NT2/D1 (cell line): ENCODE results near the gene EXOC6.

Source experiments
- SUZ12 ChIP-seq: IDR thresholded peaks from 2 replicates; pipeline ENCODE4 v1.6.1; 2011; ENCODE audit not compliant: insufficient read length, insufficient read depth; ENCODE audit errors: extremely low read depth
- YY1 ChIP-seq: IDR thresholded peaks from 2 replicates; pipeline ENCODE4 v1.6.1; 2011; ENCODE audit not compliant: insufficient read length, insufficient read depth
- ZNF274 ChIP-seq: IDR thresholded peaks from 2 replicates; pipeline ENCODE4 v1.6.1; 2011; ENCODE audit warnings: mild to moderate bottlenecking, low read depth, low read length

DNA sequence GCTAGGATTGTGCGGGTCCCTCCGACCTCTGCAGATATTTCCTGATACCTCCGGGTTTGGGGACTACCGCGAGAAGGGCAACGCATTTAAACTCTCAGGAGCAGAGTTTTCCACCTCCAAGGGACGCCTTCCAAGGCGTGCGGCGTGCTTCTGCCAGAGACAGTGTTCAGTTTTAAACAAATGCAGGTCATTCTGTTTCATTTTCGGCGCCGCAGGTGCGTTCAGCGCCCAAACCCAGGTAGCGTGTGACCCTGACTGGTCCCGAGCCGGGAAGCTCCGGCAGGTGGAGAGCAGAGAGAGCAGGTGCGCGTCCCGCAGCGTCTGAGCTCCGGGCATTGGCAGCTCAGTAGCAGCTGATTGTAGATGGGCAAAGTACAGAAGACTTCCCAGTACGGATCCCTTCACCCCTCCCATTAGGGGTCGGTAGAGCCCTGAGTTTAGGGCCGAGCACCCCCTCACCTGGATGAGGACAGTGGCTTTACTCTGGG, 223.9 kb downstream of the EXOC6 start:
- TF ChIP-seq YY1 (no peak), SUZ12 (no peak), ZNF274 (no peak)
